Sigmoid colon (tissue), 7 donors: Measurements from ENCODE around the gene MAP2K1. TPM values are rescaled to one million over a fixed set of nuclear protein-coding genes. Genes with fewer than 3 reads are reported as not detected.

ENCODE experiments used
- DNase-seq: peaks from one replicate; pipeline ENCODE4 v3.0.0-alpha.2; 2019
- H3K27ac ChIP-seq, 4 donors: fragments of 200-600 bp; sonication (generic); one replicate each; pipeline ENCODE4 v1.5.1; 2016 to 2019; ENCODE audit warnings: mild to moderate bottlenecking in 1 of 4
- H3K27me3 ChIP-seq, 3 donors: fragments of 200-600 bp; sonication (generic); one replicate each; pipeline ENCODE4 v1.5.1; 2019; ENCODE audit warnings: mild to moderate bottlenecking in 1 of 3
- H3K36me3 ChIP-seq, 4 donors: fragments of 200-600 bp; sonication (generic); one replicate each; pipeline ENCODE4 v1.5.1; 2016 to 2019
- H3K4me1 ChIP-seq, 4 donors: fragments of 200-600 bp; sonication (generic); one replicate each; pipeline ENCODE4 v1.5.1; 2017 to 2019
- H3K4me3 ChIP-seq, 4 donors: fragments of 200-600 bp; sonication (generic); one replicate each; pipeline ENCODE4 v1.5.1; 2017 to 2019; ENCODE audit warnings: mild to moderate bottlenecking in 2 of 4, moderate library complexity in 1 of 4
- H3K9me3 ChIP-seq, 4 donors: fragments of 200-600 bp in 3 of 4; sonication (generic) in 3 of 4; one replicate each; pipeline versions ENCODE4 v1.5.1 to v1.6.1; 2013 to 2019
- EP300 ChIP-seq, 4 donors: sonication (generic); formaldehyde crosslinking; IDR thresholded peaks; one replicate each; pipeline ENCODE4 v1.6.1; 2017; ENCODE audit warnings: antibody characterized with exemption in 4 of 4
- POLR2A ChIP-seq, 2 donors: fragments of 450-650 bp; IDR thresholded peaks; one replicate each; pipeline ENCODE4 v1.6.1; 2016; ENCODE audit warnings: antibody characterized with exemption in 2 of 2, mild to moderate bottlenecking in 2 of 2, moderate library complexity in 2 of 2
- POLR2AphosphoS5 ChIP-seq, 4 donors: sonication (generic); formaldehyde crosslinking; IDR thresholded peaks; one replicate each; pipeline ENCODE4 v1.6.1; 2017; ENCODE audit warnings: antibody characterized with exemption in 4 of 4
- WGBS, 2 donors: extraction: QIAGEN DNeasy Blood & Tissue Kit; methylation state at CpG; one replicate each; pipeline ENCODE4 v1.1.7; 2013; 5-methylcytosine and 5-hydroxymethylcytosine counted together
- intact Hi-C: fragments of 100-400 bp; cut with DNase I; formaldehyde crosslinking; loops from one replicate; pipeline ENCODE4 v1.15.1; 2023
- polyA plus RNA-seq, 3 donors: library from polyadenylated mRNA; stranded (reverse); fragments of 200-250 nt; gene quantifications; one replicate each; pipeline ENCODE4 v1.2.3, GENCODE V29; 2013
- total RNA-seq, 4 donors: library from RNA; depleted of rRNA; stranded (reverse); fragments of >200 nt; gene quantifications; one replicate each; pipeline ENCODE4 v1.1.0, GENCODE V29; 2016
- TF ChIP-seq, protein P1 (sequence below), 4 experiments: fragments of 450-650 bp in 3 of 4; fragments of 200-600 bp in 1 of 4; IDR thresholded peaks; one replicate each; pipeline ENCODE4 v1.5.1; 2016 to 2019; ENCODE audit warnings: antibody characterized with exemption in 4 of 4, mild to moderate bottlenecking in 3 of 4, moderate library complexity in 2 of 4
- donor health status: healthy with polysubstance abuse.
- donor health status: Bipolar disorder and iron deficiency.
- donor health status: healthy.

MAP2K1 gene
- total and polyA plus RNA-seq, 7 donors: 19.8 to 38.8 (median 28.8) TPM

DNA sequence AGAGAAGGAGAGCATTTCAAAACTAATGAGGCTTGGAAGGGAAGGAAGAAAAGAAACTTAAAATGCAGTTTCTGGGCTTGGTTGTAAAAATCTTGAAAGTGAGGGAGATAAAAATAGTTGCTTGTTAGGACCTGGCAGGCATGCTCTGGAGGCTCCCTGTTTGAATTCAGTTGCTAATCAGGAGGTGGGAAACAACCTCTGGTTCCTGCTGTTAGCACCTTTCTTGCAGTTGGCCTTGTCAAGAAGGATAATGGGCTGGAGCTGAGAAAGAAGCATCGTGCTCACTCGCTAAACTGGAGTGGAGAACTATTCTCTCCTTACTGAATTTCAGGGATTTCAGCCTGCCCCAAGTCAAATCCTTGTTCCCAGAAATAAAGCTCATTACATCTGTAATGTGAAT is 87.4 kb downstream of the MAP2K1 start:
- H3K36me3 ChIP-seq: no peaks in the 10 kb centered on the region
- H3K27ac ChIP-seq: no peak overlapping the region
- 94 to 97% methylated on average over 2 of the region's 2 CpGs for WGBS, 2 donors
- no peak overlapping the region for H3K4me3 ChIP-seq
- TF ChIP-seq, protein P1, sequence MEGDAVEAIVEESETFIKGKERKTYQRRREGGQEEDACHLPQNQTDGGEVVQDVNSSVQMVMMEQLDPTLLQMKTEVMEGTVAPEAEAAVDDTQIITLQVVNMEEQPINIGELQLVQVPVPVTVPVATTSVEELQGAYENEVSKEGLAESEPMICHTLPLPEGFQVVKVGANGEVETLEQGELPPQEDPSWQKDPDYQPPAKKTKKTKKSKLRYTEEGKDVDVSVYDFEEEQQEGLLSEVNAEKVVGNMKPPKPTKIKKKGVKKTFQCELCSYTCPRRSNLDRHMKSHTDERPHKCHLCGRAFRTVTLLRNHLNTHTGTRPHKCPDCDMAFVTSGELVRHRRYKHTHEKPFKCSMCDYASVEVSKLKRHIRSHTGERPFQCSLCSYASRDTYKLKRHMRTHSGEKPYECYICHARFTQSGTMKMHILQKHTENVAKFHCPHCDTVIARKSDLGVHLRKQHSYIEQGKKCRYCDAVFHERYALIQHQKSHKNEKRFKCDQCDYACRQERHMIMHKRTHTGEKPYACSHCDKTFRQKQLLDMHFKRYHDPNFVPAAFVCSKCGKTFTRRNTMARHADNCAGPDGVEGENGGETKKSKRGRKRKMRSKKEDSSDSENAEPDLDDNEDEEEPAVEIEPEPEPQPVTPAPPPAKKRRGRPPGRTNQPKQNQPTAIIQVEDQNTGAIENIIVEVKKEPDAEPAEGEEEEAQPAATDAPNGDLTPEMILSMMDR (IDR thresholded peaks at IDR 0.05): no peak
- TF ChIP-seq POLR2AphosphoS5 (IDR thresholded peaks at IDR 0.05) (no peak), EP300 (IDR thresholded peaks at IDR 0.05) (no peak), POLR2A (IDR thresholded peaks at IDR 0.05) (no peak)
- no peak for DNase-seq
- no peaks in the 10 kb centered on the region for H3K27me3 ChIP-seq
- no peaks in the 10 kb centered on the region for H3K9me3 ChIP-seq
- peaks cover 0 to 8% (median 0%) of the 10 kb centered on the region in 4 donors for H3K4me1 ChIP-seq
- intact Hi-C loops: no loop called here

DNA sequence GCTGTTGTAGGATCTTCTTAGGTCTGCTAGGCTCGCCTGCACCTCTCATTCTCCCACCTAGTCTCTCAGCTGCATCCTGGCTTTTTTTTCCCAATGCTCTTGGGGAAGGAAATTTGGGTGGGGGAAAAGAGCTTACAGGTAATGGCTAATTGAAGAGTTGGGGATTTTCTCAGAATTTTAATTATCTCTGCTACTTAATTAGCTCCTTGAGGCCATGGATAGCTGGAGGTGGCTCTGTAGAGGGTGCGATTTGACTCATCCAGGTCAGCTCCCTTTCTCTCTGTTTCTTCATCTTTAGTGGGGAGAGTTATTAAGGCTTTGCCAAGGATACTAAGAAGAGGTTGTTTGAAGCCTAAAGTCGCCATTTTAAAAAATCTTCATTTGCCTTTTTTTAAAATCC is 88.3 kb downstream of the MAP2K1 start:
- DNase-seq: no peak
- no peak overlapping the region for H3K4me3 ChIP-seq
- intact Hi-C loops: no loop called here
- H3K36me3 ChIP-seq: no peaks in the 10 kb centered on the region
- no peak overlapping the region for H3K27ac ChIP-seq
- no peaks in the 10 kb centered on the region for H3K9me3 ChIP-seq
- TF ChIP-seq POLR2AphosphoS5 (IDR thresholded peaks at IDR 0.05): no peak
- no peak for TF ChIP-seq POLR2A (IDR thresholded peaks at IDR 0.05)
- TF ChIP-seq, protein P1 (IDR thresholded peaks at IDR 0.05): no peak
- TF ChIP-seq EP300 (IDR thresholded peaks at IDR 0.05): no peak
- 98 to 99% methylated on average over 3 of the region's 3 CpGs for WGBS, 2 donors
- no peaks in the 10 kb centered on the region for H3K27me3 ChIP-seq
- H3K4me1 ChIP-seq: peaks cover 0 to 8% (median 0%) of the 10 kb centered on the region in 4 donors

DNA sequence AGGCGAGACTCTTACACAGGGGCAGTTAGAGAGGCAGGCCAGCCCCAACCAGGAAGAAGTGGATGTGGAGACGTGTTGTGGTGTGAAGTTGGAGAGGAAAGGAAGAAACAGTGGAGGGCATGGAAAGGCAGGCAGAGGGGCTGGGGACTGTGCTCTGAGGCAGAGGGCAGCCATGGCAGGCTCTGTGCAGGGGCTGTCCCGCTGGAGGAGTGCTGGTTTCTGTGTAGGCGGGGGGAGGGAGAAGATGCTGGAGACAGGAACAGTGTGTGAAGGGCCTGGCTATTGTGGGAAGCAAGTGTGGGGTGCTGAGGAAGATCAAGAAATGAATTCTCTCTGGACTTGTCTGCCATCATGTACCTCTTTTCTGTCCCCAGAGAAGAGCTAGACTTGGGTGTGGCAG is 89.8 kb downstream of the MAP2K1 start:
- Histone ChIP-seq H3K27ac (no peak overlapping the region), H3K4me3 (no peak overlapping the region), H3K36me3 (peaks cover 0 to 6% (median 2%) of the 10 kb centered on the region in 4 donors), H3K9me3 (no peaks in the 10 kb centered on the region), H3K27me3 (no peaks in the 10 kb centered on the region), H3K4me1 (peaks cover 0 to 8% (median 0%) of the 10 kb centered on the region in 4 donors)
- no peak for DNase-seq
- intact Hi-C loops: no loop called here
- TF ChIP-seq EP300 (IDR thresholded peaks at IDR 0.05) (no peak), POLR2A (IDR thresholded peaks at IDR 0.05) (no peak), POLR2AphosphoS5 (IDR thresholded peaks at IDR 0.05) (no peak)
- TF ChIP-seq, protein P1 (IDR thresholded peaks at IDR 0.05): no peak
- 88 to 89% methylated on average over 4 of the region's 4 CpGs for WGBS, 2 donors

DNA sequence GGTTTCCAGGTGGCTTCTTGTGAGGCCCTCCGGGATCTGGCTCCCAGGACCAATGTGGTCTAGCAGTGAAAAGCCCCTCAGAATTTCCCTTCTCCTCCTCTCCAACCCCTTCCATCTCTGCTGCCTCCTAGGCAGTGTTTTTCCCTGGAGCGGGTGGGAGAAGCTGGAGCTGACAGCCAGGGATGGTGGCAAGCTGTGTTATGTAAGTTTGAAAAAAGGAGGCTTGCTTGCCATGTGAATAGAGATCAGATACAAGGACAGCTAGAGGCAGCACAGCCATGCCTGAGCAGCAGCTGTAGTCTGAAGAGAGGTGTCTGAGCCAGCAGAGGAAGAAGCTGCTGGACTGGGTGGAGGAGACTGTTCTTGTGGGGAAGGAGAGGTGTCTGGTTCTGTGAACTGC is 90.3 kb downstream of the MAP2K1 start:
- Histone ChIP-seq H3K4me3 (no peak overlapping the region), H3K4me1 (peaks cover 0 to 8% (median 0%) of the 10 kb centered on the region in 4 donors), H3K27ac (no peak overlapping the region), H3K27me3 (no peaks in the 10 kb centered on the region), H3K36me3 (peaks cover 0 to 11% (median 3%) of the 10 kb centered on the region in 4 donors), H3K9me3 (no peaks in the 10 kb centered on the region)
- intact Hi-C loops: no loop called here
- 91 to 95% methylated on average over 2 of the region's 2 CpGs for WGBS, 2 donors
- TF ChIP-seq POLR2AphosphoS5 (IDR thresholded peaks at IDR 0.05) (no peak), POLR2A (IDR thresholded peaks at IDR 0.05) (no peak), EP300 (IDR thresholded peaks at IDR 0.05) (no peak)
- TF ChIP-seq, protein P1 (IDR thresholded peaks at IDR 0.05): no peak
- DNase-seq: no peak

DNA sequence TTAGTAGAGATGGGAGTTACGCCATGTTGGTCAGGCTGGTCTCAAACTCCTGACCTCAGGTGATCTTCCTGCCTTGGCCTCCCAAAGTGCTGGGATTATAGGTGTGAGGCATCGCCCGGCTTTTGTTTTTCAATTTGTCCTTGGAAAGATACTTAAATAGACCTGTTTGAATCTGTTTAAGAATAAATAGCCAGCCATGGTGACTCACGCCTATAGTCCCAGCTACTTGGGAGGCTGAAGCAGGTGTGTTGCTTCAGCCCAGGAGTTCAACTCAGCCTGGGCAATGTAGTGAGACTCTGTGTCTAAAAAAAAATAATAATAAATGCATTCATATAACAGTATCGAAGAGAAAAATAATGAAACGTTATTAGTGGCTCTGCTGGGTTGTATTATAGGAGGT is 93.6 kb downstream of the MAP2K1 start:
- H3K27ac ChIP-seq: no peak overlapping the region
- H3K36me3 ChIP-seq: peaks cover 5 to 27% (median 11%) of the 10 kb centered on the region in 4 donors
- TF ChIP-seq POLR2A (IDR thresholded peaks at IDR 0.05) (no peak), POLR2AphosphoS5 (IDR thresholded peaks at IDR 0.05) (no peak), EP300 (IDR thresholded peaks at IDR 0.05) (no peak)
- TF ChIP-seq, protein P1 (IDR thresholded peaks at IDR 0.05): no peak
- no peaks in the 10 kb centered on the region for H3K4me1 ChIP-seq
- H3K9me3 ChIP-seq: no peaks in the 10 kb centered on the region
- intact Hi-C loops: no loop called here
- 87 to 90% methylated on average over 6 of the region's 6 CpGs for WGBS, 2 donors
- H3K4me3 ChIP-seq: no peak overlapping the region
- DNase-seq: no peak
- H3K27me3 ChIP-seq: no peaks in the 10 kb centered on the region
